ENCODE data around the gene ADAMTS12.

ADAMTS12 gene

GRCh38 chr5:33662722-33663427 is 228.9 kb downstream of the ADAMTS12 start:
- Histone ChIP-seq H3K4me2 (ENCODE audit: low read length) (no peak overlapping the region), H3K4me3 (ENCODE audit: low read depth, low read length) (no peak overlapping the region), H3K27ac (no peak overlapping the region), H3K27me3 (ENCODE audit: control insufficient read depth, insufficient read depth, low read length) (no peaks in the 10 kb centered on the region), H2AFZ (no peak overlapping the region), H3K36me3 (ENCODE audit: control insufficient read depth, insufficient read depth, low read length) (no peaks in the 10 kb centered on the region), H3K79me2 (no peaks in the 10 kb centered on the region), H3K9ac (no peak overlapping the region), H3K4me1 (no peaks in the 10 kb centered on the region), H3K9me3 (ENCODE audit: control insufficient read depth, low read length) (no peaks in the 10 kb centered on the region)
- TF ChIP-seq CTCF (IDR thresholded peaks at IDR 0.05): no peak

GRCh38 chr5:33659526-33660169 is 232.1 kb downstream of the ADAMTS12 start:
- H3K27me3 ChIP-seq (ENCODE audit: control insufficient read depth, insufficient read depth, low read length): no peaks in the 10 kb centered on the region
- H3K4me3 ChIP-seq (ENCODE audit: low read depth, low read length): no peak overlapping the region
- H3K4me2 ChIP-seq (ENCODE audit: low read length): no peak overlapping the region
- H3K9ac ChIP-seq: no peak overlapping the region
- no peaks in the 10 kb centered on the region for H3K4me1 ChIP-seq
- no peak for TF ChIP-seq CTCF (IDR thresholded peaks at IDR 0.05)
- H3K36me3 ChIP-seq (ENCODE audit: control insufficient read depth, insufficient read depth, low read length): no peaks in the 10 kb centered on the region
- no peaks in the 10 kb centered on the region for H3K9me3 ChIP-seq (ENCODE audit: control insufficient read depth, low read length)
- H3K27ac ChIP-seq: no peak overlapping the region
- H3K79me2 ChIP-seq: no peaks in the 10 kb centered on the region
- no peak overlapping the region for H2AFZ ChIP-seq

GRCh38 chr5:33657804-33658440 is 233.9 kb downstream of the ADAMTS12 start:
- H3K4me3 ChIP-seq (ENCODE audit: low read depth, low read length): no peak overlapping the region
- no peaks in the 10 kb centered on the region for H3K36me3 ChIP-seq (ENCODE audit: control insufficient read depth, insufficient read depth, low read length)
- H3K4me2 ChIP-seq (ENCODE audit: low read length): no peak overlapping the region
- H2AFZ ChIP-seq: no peak overlapping the region
- H3K79me2 ChIP-seq: no peaks in the 10 kb centered on the region
- H3K9me3 ChIP-seq (ENCODE audit: control insufficient read depth, low read length): no peaks in the 10 kb centered on the region
- H3K27me3 ChIP-seq (ENCODE audit: control insufficient read depth, insufficient read depth, low read length): no peaks in the 10 kb centered on the region
- H3K27ac ChIP-seq: no peak overlapping the region
- no peak overlapping the region for H3K9ac ChIP-seq
- TF ChIP-seq CTCF (IDR thresholded peaks at IDR 0.05): no peak
- H3K4me1 ChIP-seq: no peaks in the 10 kb centered on the region

GRCh38 chr5:33657176-33657575 is 234.6 kb downstream of the ADAMTS12 start:
- Histone ChIP-seq H3K4me3 (ENCODE audit: low read depth, low read length) (no peak overlapping the region), H3K79me2 (no peaks in the 10 kb centered on the region), H3K4me2 (ENCODE audit: low read length) (no peak overlapping the region), H3K4me1 (no peaks in the 10 kb centered on the region), H3K27me3 (ENCODE audit: control insufficient read depth, insufficient read depth, low read length) (no peaks in the 10 kb centered on the region), H3K9ac (no peak overlapping the region), H3K27ac (no peak overlapping the region), H3K36me3 (ENCODE audit: control insufficient read depth, insufficient read depth, low read length) (no peaks in the 10 kb centered on the region), H2AFZ (no peak overlapping the region), H3K9me3 (ENCODE audit: control insufficient read depth, low read length) (no peaks in the 10 kb centered on the region)
- TF ChIP-seq CTCF (IDR thresholded peaks at IDR 0.05): no peak
